Upper lobe of left lung (tissue), 4 donors: ENCODE data around the gene STN1.

Source experiments
- EP300 ChIP-seq, 4 donors: sonication (generic); formaldehyde crosslinking; IDR thresholded peaks; one replicate each; pipeline ENCODE4 v1.5.1; 2017; ENCODE audit warnings: antibody characterized with exemption in 4 of 4, control low read depth in 2 of 4
- POLR2A ChIP-seq, 4 donors: fragments of 450-650 bp; IDR thresholded peaks; one replicate each; pipeline ENCODE4 v1.5.1; 2016 to 2017; ENCODE audit warnings: antibody characterized with exemption in 4 of 4, mild to moderate bottlenecking in 2 of 4
- TF ChIP-seq, protein P1 (sequence below), 6 experiments: fragments of 450-650 bp in 4 of 6; fragments of 200-600 bp in 2 of 6; sonication (generic) in 2 of 6; IDR thresholded peaks; one replicate each; pipeline ENCODE4 v1.5.1; 2016 to 2019; ENCODE audit warnings: antibody characterized with exemption in 6 of 6

DNA sequence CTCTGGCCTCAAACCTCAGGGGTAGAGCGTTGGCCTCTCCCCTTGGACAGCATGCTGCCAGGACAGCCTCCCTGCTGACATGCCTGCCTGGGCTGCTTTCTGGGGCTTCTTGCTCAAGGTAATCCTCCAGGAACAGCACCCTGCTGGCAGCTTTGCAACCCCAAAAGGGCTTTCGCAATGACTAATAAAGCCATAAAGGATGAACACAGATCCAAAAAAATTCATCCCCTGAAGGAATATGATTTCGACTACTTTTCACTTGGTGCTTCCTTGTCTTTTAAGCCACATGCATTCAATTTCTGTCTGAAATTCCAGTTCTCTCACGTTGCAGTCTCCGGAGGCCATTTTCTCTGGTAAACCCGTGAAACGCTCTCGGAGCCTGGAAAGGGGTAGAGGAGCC is 47.5 kb downstream of the STN1 start:
- TF ChIP-seq, protein P1, sequence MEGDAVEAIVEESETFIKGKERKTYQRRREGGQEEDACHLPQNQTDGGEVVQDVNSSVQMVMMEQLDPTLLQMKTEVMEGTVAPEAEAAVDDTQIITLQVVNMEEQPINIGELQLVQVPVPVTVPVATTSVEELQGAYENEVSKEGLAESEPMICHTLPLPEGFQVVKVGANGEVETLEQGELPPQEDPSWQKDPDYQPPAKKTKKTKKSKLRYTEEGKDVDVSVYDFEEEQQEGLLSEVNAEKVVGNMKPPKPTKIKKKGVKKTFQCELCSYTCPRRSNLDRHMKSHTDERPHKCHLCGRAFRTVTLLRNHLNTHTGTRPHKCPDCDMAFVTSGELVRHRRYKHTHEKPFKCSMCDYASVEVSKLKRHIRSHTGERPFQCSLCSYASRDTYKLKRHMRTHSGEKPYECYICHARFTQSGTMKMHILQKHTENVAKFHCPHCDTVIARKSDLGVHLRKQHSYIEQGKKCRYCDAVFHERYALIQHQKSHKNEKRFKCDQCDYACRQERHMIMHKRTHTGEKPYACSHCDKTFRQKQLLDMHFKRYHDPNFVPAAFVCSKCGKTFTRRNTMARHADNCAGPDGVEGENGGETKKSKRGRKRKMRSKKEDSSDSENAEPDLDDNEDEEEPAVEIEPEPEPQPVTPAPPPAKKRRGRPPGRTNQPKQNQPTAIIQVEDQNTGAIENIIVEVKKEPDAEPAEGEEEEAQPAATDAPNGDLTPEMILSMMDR (IDR thresholded peaks at IDR 0.05): no peak
- TF ChIP-seq EP300 (IDR thresholded peaks at IDR 0.05): no peak
- TF ChIP-seq POLR2A (IDR thresholded peaks at IDR 0.05): no peak
